SK-N-SH (cell line): ENCODE results near the gene CCDC102A. TPM values are rescaled to one million over a fixed set of nuclear protein-coding genes. Genes with fewer than 3 reads are reported as not detected.

ENCODE experiments used
- CTCF ChIA-PET: fragments of 300-600, 350-600 bp; formaldehyde crosslinking; extraction: SDS; loops from one replicate; lab custom pipeline; 2021; lab: Yijun Ruan, JAX
- POLR2A ChIA-PET: fragments of 350-600 bp; sonication (Branson Sonifier 250); formaldehyde crosslinking; extraction: SDS; loops from one replicate; lab custom pipeline; 2020; ENCODE audit warnings: antibody characterized with exemption, inconsistent platforms; lab: Yijun Ruan, JAX
- DNase-seq: peaks from one replicate; pipeline ENCODE4 v3.0.0; 2012
- H2AFZ ChIP-seq: fragments of 200-600 bp; sonication (generic); 2 replicates; pipeline ENCODE4 v1.8.1; 2016; ENCODE audit warnings: antibody characterized with exemption, mild to moderate bottlenecking, low read depth
- H3F3A ChIP-seq: fragments of 200-600 bp; sonication (generic); replicated peaks from 2 replicates; pipeline ENCODE3; 2016; ENCODE audit warnings: antibody characterized with exemption, mild to moderate bottlenecking; ENCODE audit not compliant: insufficient read depth
- H3K27ac ChIP-seq, 2 experiments: fragments of 200-500 bp in 1 of 2; fragments of 200-600 bp in 1 of 2; sonication (Bioruptor generic) in 1 of 2; sonication (generic), shearing (Covaris generic) in 1 of 2; 2 replicates each; pipeline versions ENCODE4 v1.5.1 to v1.6.1; 2014 to 2016; ENCODE audit warnings: low read depth in 2 of 2, inconsistent platforms in 1 of 2, low read length in 1 of 2, mild to moderate bottlenecking in 1 of 2, mixed read lengths in 1 of 2
- H3K27me3 ChIP-seq: fragments of 200-600 bp; sonication (generic), shearing (Covaris generic); 2 replicates; pipeline ENCODE4 v1.6.1; 2016; ENCODE audit warnings: mixed run types; ENCODE audit not compliant: insufficient read depth
- H3K36me3 ChIP-seq, 2 experiments: fragments of 200-500 bp in 1 of 2; fragments of 200-600 bp in 1 of 2; sonication (Bioruptor generic) in 1 of 2; sonication (generic) in 1 of 2; replicated peaks in 1 of 2; 2 replicates each; pipeline versions ENCODE3 to v1.5.1; 2014 to 2016; ENCODE audit warnings: low read length in 1 of 2, mild to moderate bottlenecking in 1 of 2; ENCODE audit not compliant: insufficient read depth in 2 of 2, control insufficient read depth in 1 of 2
- H3K4me1 ChIP-seq, 2 experiments: fragments of 200-500 bp in 1 of 2; fragments of 200-600 bp in 1 of 2; sonication (Bioruptor generic) in 1 of 2; sonication (generic), shearing (Covaris generic) in 1 of 2; 2 replicates each; pipeline versions ENCODE4 v1.5.1 to v1.6.1; 2014 to 2016; ENCODE audit warnings: low read depth in 1 of 2, low read length in 1 of 2, mixed run types in 1 of 2; ENCODE audit not compliant: insufficient read depth in 2 of 2, control insufficient read depth in 1 of 2
- H3K4me2 ChIP-seq: fragments of 200-600 bp; sonication (generic), shearing (Covaris generic); 2 replicates; pipeline ENCODE4 v1.6.1; 2017; ENCODE audit warnings: mixed run types
- H3K4me3 ChIP-seq, 2 experiments: fragments of 200-500 bp in 1 of 2; fragments of 200-600 bp in 1 of 2; sonication (Bioruptor generic) in 1 of 2; sonication (generic), shearing (Covaris generic) in 1 of 2; 2 replicates each; pipeline versions ENCODE4 v1.5.1 to v1.8.1; 2014 to 2016; ENCODE audit warnings: low read depth in 2 of 2, inconsistent platforms in 1 of 2, low read length in 1 of 2, mild to moderate bottlenecking in 1 of 2, mixed read lengths in 1 of 2, moderate library complexity in 1 of 2
- H3K79me2 ChIP-seq: fragments of 200-600 bp; sonication (generic); 2 replicates; pipeline ENCODE4 v1.8.1; 2017; ENCODE audit warnings: mild to moderate bottlenecking; ENCODE audit not compliant: insufficient read depth
- H3K9ac ChIP-seq: fragments of 200-600 bp; sonication (generic); 2 replicates; pipeline ENCODE4 v1.6.1; 2017; ENCODE audit warnings: mixed run types
- H3K9me2 ChIP-seq: fragments of 200-600 bp; sonication (generic); 2 replicates; pipeline ENCODE4 v1.6.1; 2017; ENCODE audit warnings: mixed run types
- H3K9me3 ChIP-seq: fragments of 200-600 bp; sonication (generic); 2 replicates; pipeline ENCODE4 v1.6.1; 2017; ENCODE audit warnings: mixed run types, mild to moderate bottlenecking, moderate library complexity
- H4K20me1 ChIP-seq: fragments of 200-600 bp; sonication (generic); 2 replicates; pipeline ENCODE4 v1.6.1; 2017; ENCODE audit warnings: mild to moderate bottlenecking, mixed run types; ENCODE audit not compliant: insufficient read depth
- CHD2 ChIP-seq: fragments of 150-350 bp; IDR thresholded peaks from 2 replicates; pipeline ENCODE4 v1.6.1; 2018; ENCODE audit warnings: low read length; ENCODE audit not compliant: partially characterized antibody
- EP300 ChIP-seq, 2 experiments: IDR thresholded peaks; 2 replicates each; pipeline versions ENCODE4 v1.4.0 to v1.6.1; 2012; ENCODE audit warnings: borderline replicate concordance in 1 of 2, low read depth in 1 of 2, low read length in 1 of 2
- FOSL2 ChIP-seq: IDR thresholded peaks from 2 replicates; pipeline ENCODE4 v1.4.0; 2012; ENCODE audit warnings: low read depth, mild to moderate bottlenecking, moderate library complexity, borderline replicate concordance
- FOXJ3 ChIP-seq: sonication (generic); formaldehyde crosslinking; IDR thresholded peaks from 2 replicates; pipeline ENCODE4 v1.5.1; 2020; ENCODE audit warnings: mild to moderate bottlenecking, missing genetic modification reagents
- FOXM1 ChIP-seq: IDR thresholded peaks from 2 replicates; pipeline ENCODE4 v1.4.0; 2012; ENCODE audit warnings: low read depth, mild to moderate bottlenecking
- GATA2 ChIP-seq: sonication (generic); formaldehyde crosslinking; IDR thresholded peaks from 2 replicates; pipeline ENCODE4 v1.5.0; 2020; ENCODE audit warnings: mild to moderate bottlenecking, missing genetic modification reagents
- IRF3 ChIP-seq: fragments of 150-350 bp; IDR thresholded peaks from 2 replicates; pipeline ENCODE4 v1.6.1; 2016; ENCODE audit warnings: mild to moderate bottlenecking, low read depth, low read length
- MAX ChIP-seq: IDR thresholded peaks from 2 replicates; pipeline ENCODE4 v1.4.0; 2012; ENCODE audit warnings: low read depth
- NFIC ChIP-seq: IDR thresholded peaks from 2 replicates; pipeline ENCODE4 v1.4.0; 2012; ENCODE audit warnings: borderline replicate concordance
- PBX3 ChIP-seq: IDR thresholded peaks from 2 replicates; pipeline ENCODE4; 2012
- POLR2AphosphoS5 ChIP-seq: IDR thresholded peaks from 2 replicates; pipeline ENCODE4 v1.6.1; 2012; ENCODE audit warnings: low read depth, low read length
- RCOR1 ChIP-seq: fragments of 150-350 bp; IDR thresholded peaks from 2 replicates; pipeline ENCODE4 v1.6.1; 2017; ENCODE audit warnings: antibody characterized with exemption, low read length
- REST ChIP-seq: IDR thresholded peaks from 2 replicates; pipeline ENCODE4 v1.6.1; 2012; ENCODE audit warnings: mild to moderate bottlenecking, low read depth, low read length, moderate library complexity
- RXRA ChIP-seq: IDR thresholded peaks from 2 replicates; pipeline ENCODE4 v1.4.0; 2012; ENCODE audit warnings: low read depth, mild to moderate bottlenecking, borderline replicate concordance
- TCF12 ChIP-seq: IDR thresholded peaks from 2 replicates; pipeline ENCODE4 v1.4.0; 2012
- TEAD4 ChIP-seq: IDR thresholded peaks from 2 replicates; pipeline ENCODE4 v1.4.0; 2012; ENCODE audit warnings: mild to moderate bottlenecking, borderline replicate concordance; ENCODE audit not compliant: insufficient read depth
- USF2 ChIP-seq: fragments of 150-350 bp; IDR thresholded peaks from 2 replicates; pipeline ENCODE4 v1.6.1; 2017; ENCODE audit warnings: antibody characterized with exemption, low read length, low read depth, borderline replicate concordance
- YY1 ChIP-seq: IDR thresholded peaks from 2 replicates; pipeline ENCODE4 v1.4.0; 2012; ENCODE audit warnings: low read depth, mild to moderate bottlenecking
- ZBTB33 ChIP-seq: IDR thresholded peaks from 2 replicates; pipeline ENCODE4 v1.4.0; 2012; ENCODE audit warnings: low read depth, borderline replicate concordance
- WGBS: methylation state at CpG from one replicate; pipeline ENCODE4 v1.1.6; 2017; ENCODE audit warnings: low lambda C conversion rate; 5-methylcytosine and 5-hydroxymethylcytosine counted together
- polyA plus RNA-seq, 3 experiments: library from polyadenylated mRNA; depleted of rRNA; stranded (reverse); fragments of >200 nt; gene quantifications; 2 replicates each; pipeline ENCODE4 v1.2.3, GENCODE V29; 2012

The CCDC102A gene
- polyA plus RNA-seq, 1 of the 3 experiments (the other 2 are of a cell fraction): 26.2 TPM

- WGBS: 80% methylated on average over 3 of the region's 3 CpGs
- Histone ChIP-seq H3K4me2 (no peak overlapping the region), H3K4me3 (no peak overlapping the region), H4K20me1 (no peaks in the 10 kb centered on the region), H3K9ac (no peak overlapping the region), H3K27ac (no peak overlapping the region), H3F3A (no peaks in the 10 kb centered on the region), H3K27me3 (no peaks in the 10 kb centered on the region; the same call in 1 of the 2 replicates), H3K9me2 (no peaks in the 10 kb centered on the region), H3K79me2 (no peaks in the 10 kb centered on the region), H3K4me1 (no peaks in the 10 kb centered on the region), H3K9me3 (no peaks in the 10 kb centered on the region; the same call in none of the 2 replicates), H2AFZ (no peak overlapping the region), H3K36me3 (no peaks in the 10 kb centered on the region)
- ChIA-PET POLR2A (no interaction called here), CTCF (interaction anchor here (1.6 to 2.6 kb wide), 2 partner anchors 10 to 25 kb away, joined by 4 to 15 read pairs; no protein-coding TSS in a partner anchor)
- DNase-seq: no peak
- TF ChIP-seq POLR2AphosphoS5: no peak
Observed at GRCh38 chr16:57551057-57551456, 14.7 kb upstream of the CCDC102A start.

- H3K36me3 ChIP-seq: no peaks in the 10 kb centered on the region
- no peak overlapping the region for H2AFZ ChIP-seq
- H4K20me1 ChIP-seq: no peaks in the 10 kb centered on the region
- ChIA-PET POLR2A (interaction anchor here (0.7 kb wide), 1 partner anchor 90 kb away, joined by 4 read pairs; no protein-coding TSS in a partner anchor), CTCF (interaction anchor here (1.0 to 1.6 kb wide), 2 partner anchors 9 to 30 kb away, joined by 3 to 4 read pairs; no protein-coding TSS in a partner anchor)
- no peaks in the 10 kb centered on the region; the same call in 1 of the 2 replicates for H3K27me3 ChIP-seq
- no peak overlapping the region for H3K9ac ChIP-seq
- no peak overlapping the region for H3K4me3 ChIP-seq
- H3K4me1 ChIP-seq: no peaks in the 10 kb centered on the region
- H3F3A ChIP-seq: no peaks in the 10 kb centered on the region
- no peaks in the 10 kb centered on the region for H3K79me2 ChIP-seq
- H3K9me2 ChIP-seq: no peaks in the 10 kb centered on the region
- DNase-seq: no peak
- no peak overlapping the region for H3K4me2 ChIP-seq
- H3K27ac ChIP-seq: no peak overlapping the region
- H3K9me3 ChIP-seq: no peaks in the 10 kb centered on the region
- no peak for TF ChIP-seq PBX3
- TF ChIP-seq CHD2: no peak
- TF ChIP-seq FOXM1: no peak
- TF ChIP-seq REST: no peak
- TF ChIP-seq GATA2 (CRISPR knock-in tag): no peak
- TF ChIP-seq TCF12: no peak
- TF ChIP-seq MAX: no peak
- no peak for TF ChIP-seq RXRA
- TF ChIP-seq RCOR1: no peak
- no peak for TF ChIP-seq POLR2AphosphoS5
- no peak for TF ChIP-seq USF2
- TF ChIP-seq FOSL2: no peak
- TF ChIP-seq ZBTB33: no peak
- TF ChIP-seq TEAD4: no peak
- no peak for TF ChIP-seq EP300 (IDR thresholded peaks at IDR 0.05; ENCODE audit: borderline replicate concordance in 1 of 2, low read depth in 1 of 2, low read length in 1 of 2)
- TF ChIP-seq YY1: no peak
- TF ChIP-seq NFIC: no peak
- no peak for TF ChIP-seq IRF3
- no peak for TF ChIP-seq FOXJ3 (CRISPR knock-in tag)
Observed at GRCh38 chr16:57549730-57550129, 13.4 kb upstream of the CCDC102A start.
